Fibroblast of upper back skin (primary cell): Measurements from ENCODE around the gene IL12A.

Source experiments
- DNase-seq: peaks from one replicate; pipeline ENCODE4 v3.0.0-alpha.2; 2013

The IL12A gene

GRCh38 chr3:159991591-159991990 is 3.0 kb downstream of the IL12A start:
- no peak for DNase-seq

- DNase-seq, result no peak
These were observed 4.0 kb downstream of the IL12A start for GRCh38 chr3:159992589-159992988.

GRCh38 chr3:159994182-159994581 is 5.5 kb downstream of the IL12A start:
- no peak for DNase-seq

- DNase-seq, result no peak
These were observed 6.5 kb downstream of the IL12A start for GRCh38 chr3:159995091-159995490.

GRCh38 chr3:159996018-159996417 is 7.4 kb downstream of the IL12A start:
- peak; percentile 30 for DNase-seq

- no peak for DNase-seq
These were observed 8.3 kb downstream of the IL12A start for GRCh38 chr3:159996959-159997358.

- peak; percentile 7 for DNase-seq
These were observed 12.6 kb downstream of the IL12A start for GRCh38 chr3:160001148-160001760.

GRCh38 chr3:160001850-160002623 is 13.4 kb downstream of the IL12A start:
- DNase-seq, result no peak

GRCh38 chr3:160003520-160004128 is 15.0 kb downstream of the IL12A start:
- DNase-seq, result peak; percentile 63

- no peak for DNase-seq
These were observed 16.4 kb downstream of the IL12A start for GRCh38 chr3:160005004-160005403.

- peak; percentile 69 for DNase-seq
These were observed 17.9 kb downstream of the IL12A start for GRCh38 chr3:160006282-160007163.

- DNase-seq, result peak; percentile 6
These were observed 20.3 kb downstream of the IL12A start for GRCh38 chr3:160008961-160009360.

- DNase-seq, result no peak
These were observed 20.9 kb downstream of the IL12A start for GRCh38 chr3:160009525-160009924.

- DNase-seq, result no peak
These were observed 21.9 kb downstream of the IL12A start for GRCh38 chr3:160010578-160010977.

GRCh38 chr3:160012108-160012507 is 23.5 kb downstream of the IL12A start:
- DNase-seq, result no peak

GRCh38 chr3:160016972-160017371 is 28.3 kb downstream of the IL12A start:
- peak; percentile 66 for DNase-seq

GRCh38 chr3:160018959-160019358 is 30.3 kb downstream of the IL12A start:
- no peak for DNase-seq

GRCh38 chr3:160020057-160020711 is 31.5 kb downstream of the IL12A start:
- DNase-seq, result no peak

GRCh38 chr3:160022068-160022467 is 33.4 kb downstream of the IL12A start:
- DNase-seq, result no peak

GRCh38 chr3:160023476-160023875 is 34.8 kb downstream of the IL12A start:
- no peak for DNase-seq

- DNase-seq, result peak; percentile 60
These were observed 39.0 kb downstream of the IL12A start for GRCh38 chr3:160027541-160028195.

GRCh38 chr3:160035757-160036156 is 47.1 kb downstream of the IL12A start:
- DNase-seq, result no peak
